Right atrium auricular region (tissue), 2 donors: ENCODE results near the gene VARS1. TPM values are rescaled to one million over a fixed set of nuclear protein-coding genes. Genes with fewer than 3 reads are reported as not detected.

ENCODE experiments used
- DNase-seq: peaks from one replicate; pipeline ENCODE4 v3.0.0-alpha.2; 2019; ENCODE audit warnings: low spot score
- H3K27ac ChIP-seq, 2 donors: fragments of 200-600 bp; sonication (generic); 1 replicate in 1 of 2; 2 replicates in 1 of 2; pipeline ENCODE4 v1.5.1; 2016 to 2019
- H3K27me3 ChIP-seq, 2 donors: fragments of 200-600 bp; sonication (generic); one replicate each; pipeline versions ENCODE4 v1.5.1 to v1.6.0; 2017 to 2019
- H3K36me3 ChIP-seq: fragments of 200-600 bp; sonication (generic); one replicate; pipeline ENCODE4 v1.5.1; 2016
- H3K4me1 ChIP-seq, 2 donors: fragments of 200-600 bp; sonication (generic); one replicate each; pipeline versions ENCODE4 v1.5.1 to v1.6.0; 2017 to 2019
- H3K4me3 ChIP-seq, 2 donors: fragments of 200-600 bp; sonication (generic); 1 replicate in 1 of 2; 2 replicates in 1 of 2; pipeline ENCODE4 v1.5.1; 2017 to 2019; ENCODE audit warnings: mild to moderate bottlenecking in 1 of 2, moderate library complexity in 1 of 2
- H3K9me3 ChIP-seq, 2 donors: fragments of 200-600 bp; sonication (generic); one replicate each; pipeline ENCODE4 v1.5.1; 2019
- CTCF ChIP-seq, 2 donors: fragments of 200-600 bp; sonication (generic); IDR thresholded peaks; one replicate each; pipeline ENCODE4 v1.5.1; 2019; ENCODE audit warnings: antibody characterized with exemption in 2 of 2
- total RNA-seq, 2 donors: library from RNA; depleted of rRNA; stranded (reverse); fragments of >200 nt; gene quantifications; one replicate each; pipeline ENCODE4 v1.1.0, GENCODE V29; 2016

VARS1 gene
- total RNA-seq, 2 donors from 2014 or later, result 15.3 to 24.6 TPM

- Histone ChIP-seq H3K4me3 (no peak overlapping the region), H3K27ac (no peak overlapping the region), H3K36me3 (no peaks in the 10 kb centered on the region), H3K4me1 (no peaks in the 10 kb centered on the region), H3K27me3 (no peaks in the 10 kb centered on the region), H3K9me3 (no peaks in the 10 kb centered on the region)
- no peak for TF ChIP-seq CTCF (IDR thresholded peaks at IDR 0.05)
- DNase-seq, result no peak
These were observed 37.3 kb downstream of the VARS1 start for GRCh38 chr6:31758281-31758680.

- no peaks in the 10 kb centered on the region for H3K36me3 ChIP-seq
- no peaks in the 10 kb centered on the region for H3K4me1 ChIP-seq
- no peak overlapping the region for H3K4me3 ChIP-seq
- H3K27ac ChIP-seq, result no peak overlapping the region
- no peak for TF ChIP-seq CTCF (IDR thresholded peaks at IDR 0.05)
- no peak for DNase-seq
- H3K27me3 ChIP-seq, result no peaks in the 10 kb centered on the region
- no peaks in the 10 kb centered on the region for H3K9me3 ChIP-seq
These were observed 42.7 kb downstream of the VARS1 start for GRCh38 chr6:31752739-31753319.

- H3K36me3 ChIP-seq, result no peaks in the 10 kb centered on the region
- TF ChIP-seq CTCF (IDR thresholded peaks at IDR 0.05), result no peak
- H3K4me3 ChIP-seq, result no peak overlapping the region
- H3K27ac ChIP-seq, result no peak overlapping the region
- no peaks in the 10 kb centered on the region for H3K9me3 ChIP-seq
- no peaks in the 10 kb centered on the region for H3K27me3 ChIP-seq
- no peaks in the 10 kb centered on the region for H3K4me1 ChIP-seq
- no peak for DNase-seq
These were observed 45.0 kb downstream of the VARS1 start for GRCh38 chr6:31750411-31751022.

- H3K27me3 ChIP-seq, result no peaks in the 10 kb centered on the region
- H3K27ac ChIP-seq, result no peak overlapping the region
- H3K4me1 ChIP-seq, result no peaks in the 10 kb centered on the region
- TF ChIP-seq CTCF (IDR thresholded peaks at IDR 0.05), result no peak
- DNase-seq, result no peak
- H3K9me3 ChIP-seq, result no peaks in the 10 kb centered on the region
- H3K4me3 ChIP-seq, result no peak overlapping the region
- no peaks in the 10 kb centered on the region for H3K36me3 ChIP-seq
These were observed 46.1 kb downstream of the VARS1 start for GRCh38 chr6:31749301-31750036.

Other genes with a start within 250 kb of the VARS1 start
- gene ATP6V1G2, start 249.1 kb downstream of the VARS1 start, total RNA-seq, result 1 to 10 TPM; 1.2 to 6.0 TPM
- 10 to 100 TPM; 12.9 to 18.4 TPM for gene NFKBIL1, start 248.1 kb downstream of the VARS1 start, total RNA-seq
- not detected for gene LTA, start 223.5 kb downstream of the VARS1 start, total RNA-seq
- gene TNF, start 220.2 kb downstream of the VARS1 start, total RNA-seq, result under 1 TPM in 1 of 2 donors, not detected in 1; 0.51 TPM
- not detected for gene LTB, start 213.3 kb downstream of the VARS1 start, total RNA-seq
- gene LST1, start 209.5 kb downstream of the VARS1 start, total RNA-seq, result 1 to 10 TPM; 2.8 to 8.5 TPM
- not detected for gene NCR3, start 202.7 kb downstream of the VARS1 start, total RNA-seq
- gene AIF1, start 180.5 kb downstream of the VARS1 start, total RNA-seq, result 10 to 100 TPM in 1 of 2 donors, 1 to 10 TPM in 1; 8.3 to 27.3 TPM
- 10 to 100 TPM; 61.0 to 96.7 TPM for gene PRRC2A, start 175.0 kb downstream of the VARS1 start, total RNA-seq
- gene BAG6, start 143.1 kb downstream of the VARS1 start, total RNA-seq, result 100 to 1,000 TPM; 209 to 306 TPM
- gene APOM, start 139.9 kb downstream of the VARS1 start, total RNA-seq, result 1 to 10 TPM; 1.0 to 1.2 TPM
- 10 to 100 TPM; 17.8 to 19.2 TPM for gene C6orf47, start 135.0 kb downstream of the VARS1 start, total RNA-seq
- gene GPANK1, start 130.8 kb downstream of the VARS1 start, total RNA-seq, result 10 to 100 TPM; 14.7 to 20.0 TPM
- 100 to 1,000 TPM; 242 to 243 TPM for gene CSNK2B, start 129.7 kb downstream of the VARS1 start, total RNA-seq
- gene LY6G5B, start 125.8 kb downstream of the VARS1 start, total RNA-seq, result 1 to 10 TPM in 1 of 2 donors, under 1 TPM in 1; 0.67 to 1.8 TPM
- gene LY6G5C, start 114.7 kb downstream of the VARS1 start, total RNA-seq, result 1 to 10 TPM; 1.2 to 4.9 TPM
- gene ABHD16A, start 92.4 kb downstream of the VARS1 start, total RNA-seq, result 10 to 100 TPM; 22.7 to 29.4 TPM
- not detected for gene LY6G6F, start 88.9 kb downstream of the VARS1 start, total RNA-seq
- gene LY6G6D, start 80.4 kb downstream of the VARS1 start, total RNA-seq, result not detected
- 1 to 10 TPM in 1 of 2 donors, not detected in 1; 1.3 TPM for gene LY6G6C, start 74.0 kb downstream of the VARS1 start, total RNA-seq
- gene MPIG6B, start 72.4 kb downstream of the VARS1 start, total RNA-seq, result under 1 TPM in 1 of 2 donors, not detected in 1; 0.55 TPM
- 10 to 100 TPM; 53.5 to 93.3 TPM for gene DDAH2, start 66.5 kb downstream of the VARS1 start, total RNA-seq
- gene CLIC1, start 59.2 kb downstream of the VARS1 start, total RNA-seq, result 100 to 1,000 TPM in 1 of 2 donors, 10 to 100 TPM in 1; 90.9 to 194 TPM
- under 1 TPM; 0.37 to 0.98 TPM for gene MSH5, start 55.7 kb downstream of the VARS1 start, total RNA-seq
- gene SAPCD1, start 33.1 kb downstream of the VARS1 start, total RNA-seq, result not detected
- gene VWA7, start 18.4 kb downstream of the VARS1 start, total RNA-seq, result 1 to 10 TPM; 4.1 to 7.5 TPM
- 10 to 100 TPM; 28.8 to 32.0 TPM for gene LSM2, start 11.2 kb upstream of the VARS1 start, total RNA-seq
- 1 to 10 TPM; 1.1 to 1.6 TPM for gene HSPA1L, start 19.5 kb upstream of the VARS1 start, total RNA-seq
- gene HSPA1A, start 19.8 kb upstream of the VARS1 start, total RNA-seq, result 100 to 1,000 TPM; 315 to 334 TPM
- 100 to 1,000 TPM; 131 to 232 TPM for gene HSPA1B, start 32.0 kb upstream of the VARS1 start, total RNA-seq
- 10 to 100 TPM; 28.0 to 37.7 TPM for gene NEU1, start 67.1 kb upstream of the VARS1 start, total RNA-seq
- not detected for gene SLC44A4, start 83.2 kb upstream of the VARS1 start, total RNA-seq
- 10 to 100 TPM; 10.5 to 19.1 TPM for gene EHMT2, start 101.9 kb upstream of the VARS1 start, total RNA-seq
- under 1 TPM; 0.47 to 0.52 TPM for gene ZBTB12, start 106.3 kb upstream of the VARS1 start, total RNA-seq
- 10 to 100 TPM in 1 of 2 donors, 1 to 10 TPM in 1; 3.5 to 19.9 TPM for gene C2, start 132.0 kb upstream of the VARS1 start, total RNA-seq
- gene CFB, start 150.3 kb upstream of the VARS1 start, total RNA-seq, result 100 to 1,000 TPM in 1 of 2 donors, 10 to 100 TPM in 1; 65.5 to 126 TPM
- 10 to 100 TPM; 40.0 to 81.7 TPM for gene NELFE, start 163.2 kb upstream of the VARS1 start, total RNA-seq
- gene SKIC2, start 163.4 kb upstream of the VARS1 start, total RNA-seq, result 10 to 100 TPM; 18.7 to 31.6 TPM
- 10 to 100 TPM; 12.1 to 14.1 TPM for gene DXO, start 176.4 kb upstream of the VARS1 start, total RNA-seq
- gene C4A, start 186.3 kb upstream of the VARS1 start, total RNA-seq, result 100 to 1,000 TPM; 152 to 175 TPM
- gene C4B, start 219.0 kb upstream of the VARS1 start, total RNA-seq, result 100 to 1,000 TPM; 150 to 241 TPM
- gene CYP21A2, start 242.7 kb upstream of the VARS1 start, total RNA-seq, result 1 to 10 TPM in 1 of 2 donors, under 1 TPM in 1; 0.19 to 1.2 TPM